ENCODE data around the gene NEK4.
"Not testable (repeated sequence)": the region's sequence is repeated elsewhere in the genome, so short reads cannot be mapped to it uniquely, and the experiment has no call there.

The NEK4 gene

DNA sequence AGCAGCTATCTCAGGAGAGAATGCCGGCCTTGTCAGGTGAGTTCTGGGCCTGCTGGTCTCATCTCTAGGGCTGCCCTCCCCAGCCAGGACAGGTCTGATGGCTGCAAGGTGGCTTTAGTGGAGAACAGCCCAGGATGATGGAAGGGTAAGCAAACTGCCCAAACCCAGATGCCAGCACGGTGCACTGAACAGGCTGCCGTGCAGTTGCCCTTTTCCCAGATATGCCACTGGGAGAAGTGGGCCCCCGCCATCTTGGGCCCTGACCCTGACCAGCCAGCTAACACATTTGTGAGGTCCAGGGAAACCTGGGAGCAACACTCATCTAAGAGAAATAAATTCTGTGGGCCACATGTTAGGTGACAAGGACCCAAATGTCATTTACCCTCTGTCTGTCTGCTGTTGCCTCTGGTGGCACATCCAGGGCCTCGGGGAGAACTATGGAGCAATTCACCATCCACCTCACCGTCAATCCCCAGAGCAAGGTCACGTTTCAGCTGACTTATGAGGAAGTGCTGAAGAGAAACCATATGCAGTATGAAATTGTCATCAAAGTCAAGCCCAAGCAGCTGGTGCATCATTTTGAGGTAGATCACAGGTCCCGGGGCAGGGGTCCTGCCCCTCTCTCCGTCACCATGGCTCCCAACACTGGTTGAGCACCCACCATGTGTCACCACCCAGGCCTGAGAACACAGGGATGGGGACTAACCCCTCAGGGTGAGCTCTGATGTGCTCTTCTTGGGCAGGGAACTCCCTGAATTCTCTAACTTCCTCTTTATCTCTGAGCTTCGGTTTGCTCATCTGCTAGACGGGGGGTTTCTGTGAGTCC lies 8.5 kb upstream of the NEK4 start:
- DNase-seq (ENCODE audit: low read depth, low spot score): no peak

DNA sequence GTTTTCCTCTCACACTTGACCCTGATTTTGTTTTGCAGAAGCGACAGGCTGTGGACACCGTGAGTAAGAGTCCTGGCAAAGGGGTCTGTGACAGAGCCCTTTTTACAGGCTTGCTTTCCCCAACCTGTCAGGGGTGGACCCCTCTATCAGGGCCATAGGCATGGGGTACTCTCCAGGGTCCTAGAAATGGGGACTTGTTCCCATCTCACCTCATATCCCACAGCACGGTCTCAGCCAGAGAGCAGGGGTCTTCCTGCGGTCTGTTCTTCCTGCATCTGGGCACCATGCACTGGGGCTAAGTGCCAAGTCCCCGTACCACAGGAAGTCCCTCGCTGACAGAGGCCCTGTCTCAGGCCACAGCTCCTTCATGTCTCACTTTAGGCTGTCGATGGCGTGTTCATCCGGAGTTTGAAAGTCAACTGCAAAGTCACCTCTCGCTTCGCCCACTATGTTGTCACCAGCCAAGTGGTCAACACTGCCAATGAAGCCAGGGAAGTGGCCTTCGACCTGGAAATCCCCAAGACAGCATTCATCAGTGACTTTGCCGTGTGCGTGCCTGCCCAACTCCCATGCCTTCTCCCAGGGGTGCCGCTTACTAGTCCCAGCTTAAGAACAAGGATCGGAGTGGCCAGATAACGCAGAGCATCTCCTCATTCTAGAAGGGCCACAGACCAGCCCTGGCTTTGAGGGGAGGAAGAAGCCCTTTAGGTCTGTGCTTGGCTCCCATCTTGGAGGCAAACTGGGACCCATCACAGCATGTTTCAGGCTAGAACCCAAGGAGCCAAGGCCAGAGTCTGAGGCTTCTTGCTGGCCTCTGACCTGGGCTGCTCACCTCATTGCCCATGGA lies 7.4 kb upstream of the NEK4 start:
- no peak for DNase-seq (ENCODE audit: low read depth, low spot score)

GRCh38 chr3:52777127-52777958 lies 6.6 kb upstream of the NEK4 start, which contains the start of gene ITIH1:
Gene ITIH1, plus strand, starts transcription at chr3:52777599. Its CDS starts 17 bp downstream, at chr3:52777616.
- no peak for DNase-seq (ENCODE audit: low read depth, low spot score)

- DNase-seq (ENCODE audit: low read depth, low spot score): not testable (repeated sequence)
Observed at GRCh38 chr3:52776486-52776885, 5.7 kb upstream of the NEK4 start.

DNA sequence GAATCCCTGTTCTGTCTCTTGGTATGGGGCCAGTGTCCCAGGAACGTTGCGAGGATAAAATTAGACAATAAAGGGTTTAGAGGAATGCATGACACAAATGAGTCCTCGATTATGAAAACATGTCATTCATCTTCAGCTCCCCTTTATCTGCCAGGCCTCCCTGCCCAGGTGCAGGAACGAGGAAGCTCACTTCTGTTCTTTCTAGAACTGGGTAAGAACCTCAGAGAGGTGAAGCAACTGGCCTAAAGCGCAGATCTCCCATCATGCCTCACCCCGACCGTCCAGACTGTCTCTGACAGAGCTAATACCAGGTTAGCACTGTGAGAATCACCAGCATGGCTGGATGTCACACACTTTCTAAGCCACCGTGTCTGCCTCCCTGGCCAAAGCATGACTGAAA lies 5.1 kb upstream of the NEK4 start:
- DNase-seq (ENCODE audit: low read depth, low spot score): no peak

DNA sequence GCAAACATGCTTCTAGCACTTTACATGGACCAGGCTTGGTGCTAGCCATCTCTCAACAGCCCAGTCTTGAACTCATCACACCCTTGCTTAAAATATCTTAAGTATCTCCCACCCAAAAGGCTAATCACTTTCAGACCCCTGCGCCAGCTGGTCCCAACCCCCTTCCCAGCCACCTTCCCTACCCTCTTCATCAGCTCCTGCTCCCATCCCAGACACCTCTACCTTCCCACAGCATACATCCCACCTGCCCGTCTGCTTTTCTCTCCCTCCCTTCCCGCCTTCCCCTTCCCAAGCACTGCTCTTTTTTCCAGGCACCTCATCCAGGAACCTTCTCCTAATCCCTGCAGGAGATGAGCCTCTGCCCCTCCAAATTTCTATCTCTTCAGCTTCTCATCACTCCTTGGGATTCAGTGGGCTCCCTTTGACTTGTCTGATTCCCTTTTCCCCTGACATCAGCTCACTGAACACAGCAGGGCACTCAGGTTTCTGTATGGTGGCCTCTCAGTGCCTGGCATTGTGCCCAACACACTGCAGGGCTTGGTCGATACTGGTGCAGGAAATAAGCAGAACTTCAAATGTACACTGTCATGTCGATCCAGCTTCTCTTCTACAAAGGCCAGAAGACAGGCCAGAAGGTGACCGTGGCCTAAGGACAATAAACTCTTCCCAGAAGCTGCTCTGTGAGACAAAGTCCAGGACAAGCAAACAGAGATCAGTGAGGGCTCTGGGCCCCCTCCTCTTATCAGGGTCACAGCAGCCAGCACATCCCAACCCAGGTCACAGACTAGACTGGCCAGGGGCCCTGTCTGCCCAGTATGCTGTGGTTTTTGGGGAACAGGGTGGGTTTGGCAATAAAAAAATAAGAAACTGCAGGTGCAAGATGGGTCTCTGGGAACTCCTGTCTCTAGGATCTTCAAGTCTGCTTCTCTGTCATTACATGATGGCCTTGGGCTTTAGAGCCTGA lies 4.4 kb upstream of the NEK4 start:
- no peak for DNase-seq (ENCODE audit: low read depth, low spot score)

DNA sequence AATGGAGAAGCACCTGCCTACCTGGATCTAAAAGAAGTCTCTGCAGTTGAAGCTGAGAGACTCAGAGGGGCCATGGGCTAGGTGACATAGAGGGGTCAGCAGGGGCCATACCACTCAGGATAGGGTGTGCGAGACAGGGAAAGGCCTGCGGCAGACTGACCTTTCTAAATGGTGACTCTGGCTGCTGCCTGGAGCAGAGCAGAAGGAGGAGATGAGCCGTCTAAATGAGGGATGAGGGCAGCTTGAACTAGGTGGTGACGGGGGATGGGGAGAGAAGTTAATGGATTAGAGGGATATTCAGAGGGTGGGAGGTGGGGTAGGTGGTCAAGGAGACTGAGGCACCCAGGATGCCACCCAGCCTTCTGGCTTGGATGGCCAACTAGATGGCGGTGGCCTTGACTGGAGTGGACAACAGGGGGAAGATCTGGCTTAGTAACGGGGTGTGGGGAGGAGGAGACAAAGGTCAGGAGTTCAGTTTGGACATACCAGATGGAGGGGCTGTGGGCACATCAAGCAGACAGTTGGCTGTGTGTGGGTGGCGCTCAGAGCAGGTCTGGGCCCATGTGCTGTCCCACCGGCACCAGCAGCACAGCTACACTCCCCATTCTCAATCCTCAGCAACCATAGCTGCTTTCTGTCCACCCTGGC lies 3.5 kb upstream of the NEK4 start:
- DNase-seq (ENCODE audit: low read depth, low spot score): no peak

GRCh38 chr3:52773361-52774065 lies 2.8 kb upstream of the NEK4 start:
- DNase-seq (ENCODE audit: low read depth, low spot score): no peak

DNA sequence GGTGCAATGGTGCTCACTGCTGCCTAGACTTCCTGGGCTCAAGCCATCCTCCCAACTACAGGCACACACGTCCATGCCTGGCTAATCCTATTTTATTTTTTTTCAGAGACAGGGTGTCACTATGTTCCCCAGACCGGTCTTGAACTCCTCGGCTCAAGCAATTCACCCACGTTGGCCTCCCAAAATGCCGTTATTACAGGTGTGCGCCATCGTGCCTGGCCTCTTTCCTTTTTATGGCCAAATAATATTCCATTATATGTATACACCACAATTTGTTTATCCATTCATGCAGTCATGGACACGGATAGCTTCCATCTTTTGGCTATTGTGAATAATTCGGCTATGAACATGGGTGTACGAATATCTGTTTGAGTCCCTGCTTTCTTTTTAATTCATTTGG lies 962 bp upstream of the NEK4 start:
- DNase-seq (ENCODE audit: low read depth, low spot score): no peak

DNA sequence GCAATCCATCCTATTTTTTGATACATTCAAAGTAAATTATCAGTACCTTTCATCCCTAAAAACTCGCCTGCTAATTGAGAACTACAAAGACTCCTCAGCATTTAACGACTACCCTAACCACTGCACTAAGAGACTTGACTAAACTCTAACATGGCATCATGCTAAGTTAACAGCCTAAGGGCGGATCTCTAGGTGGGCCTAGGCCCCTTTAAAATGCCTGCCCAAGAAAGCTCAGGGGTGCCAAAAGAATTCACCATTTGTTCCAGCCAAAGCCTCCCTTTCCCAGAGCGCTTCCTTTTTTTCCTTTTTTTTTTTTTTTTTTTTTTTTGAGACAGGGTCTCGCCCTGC lies 568 bp upstream of the NEK4 start:
- no peak for DNase-seq (ENCODE audit: low read depth, low spot score)

GRCh38 chr3:52769786-52770455 lies 819 bp downstream of the NEK4 start:
- DNase-seq (ENCODE audit: low read depth, low spot score): peak; percentile 21

- DNase-seq (ENCODE audit: low read depth, low spot score): no peak
Observed at GRCh38 chr3:52763466-52763865, 7.3 kb downstream of the NEK4 start.

DNA sequence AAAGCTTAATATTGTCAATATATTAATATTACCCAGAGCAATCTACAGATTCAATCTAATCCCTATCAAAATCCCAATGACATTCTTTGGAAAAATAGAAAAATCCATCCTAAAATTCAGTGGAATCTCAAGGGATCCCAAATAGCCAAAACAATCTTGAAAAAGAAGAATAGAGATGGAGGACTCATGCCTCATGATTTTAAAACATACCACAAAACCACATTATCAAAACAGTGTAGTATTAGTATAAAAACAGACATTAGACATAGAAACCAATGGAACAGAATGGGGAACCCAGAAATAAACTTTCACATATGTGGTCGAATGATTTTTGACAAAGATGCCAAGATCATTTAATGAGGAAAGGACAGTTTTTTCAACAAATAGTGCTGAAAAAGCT lies 14.6 kb downstream of the NEK4 start:
- no peak for DNase-seq (ENCODE audit: low read depth, low spot score)

GRCh38 chr3:52754373-52754772 lies 16.4 kb downstream of the NEK4 start:
- DNase-seq (ENCODE audit: low read depth, low spot score): no peak

DNA sequence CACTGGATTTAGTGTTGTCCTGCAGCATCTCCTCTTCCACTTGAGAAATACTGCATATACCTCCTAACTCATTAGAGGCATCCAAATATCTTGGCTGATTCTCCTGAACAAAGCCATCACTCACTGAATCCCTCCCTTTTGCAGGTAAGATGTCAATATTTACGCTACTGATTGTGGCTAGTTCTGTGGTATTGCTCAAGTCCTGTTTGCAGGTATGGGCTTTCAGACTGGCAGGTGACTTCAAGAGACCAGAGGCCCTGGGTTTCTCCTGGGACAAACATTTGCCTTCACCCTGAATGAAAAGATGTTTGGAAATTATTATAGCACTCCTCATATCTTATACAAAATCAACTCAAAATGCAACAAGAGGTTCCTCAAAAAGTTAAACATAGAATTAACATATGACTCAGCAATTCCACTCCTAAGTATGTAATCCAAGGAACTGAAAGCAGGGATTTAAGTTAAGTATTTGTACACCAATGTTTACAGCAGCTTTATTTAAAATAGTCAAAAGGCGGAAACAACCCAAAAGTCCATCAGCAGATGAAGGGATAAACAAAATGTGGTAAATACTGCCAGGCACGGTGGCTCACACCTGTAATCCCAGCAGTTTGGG lies 18.6 kb downstream of the NEK4 start:
- no peak for DNase-seq (ENCODE audit: low read depth, low spot score)

- no peak for DNase-seq (ENCODE audit: low read depth, low spot score)
Observed at GRCh38 chr3:52743721-52744120, 27.0 kb downstream of the NEK4 start.

GRCh38 chr3:52743152-52743551 lies 27.6 kb downstream of the NEK4 start:
- DNase-seq (ENCODE audit: low read depth, low spot score): no peak

GRCh38 chr3:52742418-52743041 lies 28.2 kb downstream of the NEK4 start:
- peak; percentile 59 for DNase-seq (ENCODE audit: low read depth, low spot score)
